D721Med (cell line): Measurements from ENCODE around the gene USP12.
"Not testable (repeated sequence)": the region's sequence is repeated elsewhere in the genome, so short reads cannot be mapped to it uniquely, and the experiment has no call there.

Experiments
- DNase-seq: peaks from one replicate; pipeline ENCODE4 v3.0.0; 2011; ENCODE audit warnings: low spot score; ENCODE audit not compliant: insufficient read length
- FAIRE-seq: peaks from 2 replicates; lab custom pipeline; 2011; peaks lifted over from hg19 to GRCh38; lab: Jason Lieb, UNC
- CTCF ChIP-seq: IDR thresholded peaks from 2 replicates; pipeline ENCODE4 v1.5.1; 2012; ENCODE audit warnings: mild to moderate bottlenecking, control low read depth; ENCODE audit not compliant: insufficient read depth; ENCODE audit errors: missing control alignments

USP12 gene

DNA sequence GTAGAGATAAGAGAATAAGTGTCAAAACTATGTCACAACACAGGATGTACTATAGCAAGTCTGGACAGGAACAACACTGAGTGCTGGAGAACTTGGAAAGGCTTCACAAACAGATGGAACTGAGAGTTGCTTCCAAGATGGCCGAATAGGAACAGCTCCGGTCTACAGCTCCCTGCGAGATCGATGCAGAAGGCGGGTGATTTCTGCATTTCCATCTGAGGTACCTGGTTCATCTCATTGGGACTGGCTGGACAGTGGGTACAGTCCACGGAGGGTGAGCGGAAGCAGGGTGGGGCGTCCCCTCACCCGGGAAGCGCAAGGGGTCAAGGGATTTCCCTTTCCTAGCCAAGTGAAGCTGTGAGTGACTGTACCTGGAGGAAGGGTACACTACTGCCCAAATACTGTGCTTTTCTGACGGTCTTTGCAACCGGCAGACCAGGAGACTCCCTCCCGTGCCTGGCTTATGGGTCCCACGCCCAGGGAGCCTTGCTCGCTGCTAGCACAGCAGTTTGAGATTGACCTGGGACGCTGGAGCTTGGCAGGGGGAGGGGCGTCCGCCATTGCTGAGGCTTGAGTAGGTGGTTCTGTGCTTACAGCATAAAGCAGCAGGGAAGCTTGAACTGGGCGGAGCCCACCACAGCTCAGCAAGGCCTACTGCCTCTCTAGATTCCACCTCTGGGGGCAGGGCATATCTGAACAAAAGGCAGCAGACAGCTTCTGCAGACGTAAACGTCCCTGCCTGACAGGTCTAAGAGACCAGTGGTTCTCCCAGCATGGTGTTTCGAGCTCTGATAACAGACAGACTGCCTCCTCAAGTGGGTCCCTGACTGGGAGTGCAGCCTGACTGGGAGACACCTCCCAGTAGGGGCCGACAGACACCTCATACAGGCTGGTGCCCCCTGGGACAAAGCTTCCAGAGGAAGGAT lies 46.0 kb downstream of the USP12 start:
- TF ChIP-seq CTCF, result no peak
- DNase-seq (no peak), FAIRE-seq (no peak)

GRCh38 chr13:27124571-27124970 lies 47.0 kb downstream of the USP12 start:
- FAIRE-seq (no peak), DNase-seq (no peak)
- no peak for TF ChIP-seq CTCF

- not testable (repeated sequence) for DNase-seq, FAIRE-seq
Measured at GRCh38 chr13:27123445-27123844, 48.2 kb downstream of the USP12 start.

DNA sequence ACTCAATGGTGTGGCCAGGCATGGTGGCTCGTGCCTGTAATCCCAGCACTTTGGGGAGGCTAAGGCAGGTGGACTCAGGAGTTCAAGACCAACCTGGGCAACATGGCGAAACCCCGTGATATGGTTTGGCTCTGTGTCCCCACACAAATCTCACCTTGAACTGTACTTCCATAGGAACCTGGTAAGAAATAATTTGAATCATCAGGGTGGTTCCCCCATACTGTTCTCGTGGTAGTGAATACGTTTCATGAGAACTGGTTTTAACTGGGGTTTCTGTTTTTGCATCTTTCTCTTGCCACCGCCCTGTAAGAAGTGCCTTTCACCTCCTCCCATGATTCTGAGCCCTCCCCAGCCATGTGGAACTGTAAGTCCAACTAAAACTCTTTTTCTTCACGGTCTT lies 49.6 kb downstream of the USP12 start:
- no peak for FAIRE-seq

DNA sequence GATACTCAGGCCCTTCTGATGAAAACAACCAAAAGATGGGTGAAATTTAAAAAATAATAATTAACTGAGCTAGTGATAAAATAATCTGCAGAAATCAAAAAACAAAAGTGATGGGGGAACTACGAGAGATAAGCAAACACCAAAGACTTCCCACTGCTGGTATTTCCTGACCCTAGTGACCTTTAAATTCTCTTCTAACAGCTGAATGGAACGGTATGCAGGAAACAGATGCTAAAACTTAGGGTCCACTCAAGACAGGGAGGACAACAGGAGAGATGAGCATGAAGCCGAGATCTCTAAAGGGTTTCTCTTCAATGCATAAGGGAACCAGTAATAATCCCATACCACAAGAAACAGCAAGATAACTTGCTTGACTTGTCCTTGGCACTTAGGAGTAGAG lies 50.8 kb downstream of the USP12 start:
- TF ChIP-seq CTCF, result no peak
- FAIRE-seq (no peak), DNase-seq (no peak)

More for the DNA sequence above, 49.6 kb downstream of the USP12 start:
- TF ChIP-seq CTCF, result no peak
- DNase-seq, result no peak

DNA sequence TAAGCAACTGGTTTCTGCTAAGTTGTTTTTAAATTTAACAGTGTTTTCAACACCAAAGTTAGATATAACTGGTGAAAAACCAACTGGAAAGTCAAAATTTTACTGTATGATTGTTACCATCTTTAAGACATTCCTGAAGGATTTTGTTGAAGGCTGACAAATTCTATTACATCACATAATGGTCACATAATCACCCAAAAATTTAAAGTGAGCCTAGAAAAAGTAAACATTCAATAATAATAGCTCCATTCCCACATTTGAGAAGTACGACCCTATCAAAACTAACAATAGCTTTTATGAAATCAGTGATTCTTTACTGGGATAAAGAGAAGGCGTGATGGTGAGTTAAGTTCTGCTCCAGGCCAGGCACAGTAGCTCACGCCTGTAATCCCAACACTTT lies 51.6 kb downstream of the USP12 start:
- FAIRE-seq (no peak), DNase-seq (no peak)
- TF ChIP-seq CTCF, result no peak

GRCh38 chr13:27118428-27119054 lies 53.1 kb downstream of the USP12 start:
- no peak for TF ChIP-seq CTCF
- no peak for DNase-seq
- no peak for FAIRE-seq
